IMR-90 (cell line): ENCODE measurements around the gene PKD2L1. TPM values are rescaled to one million over a fixed set of nuclear protein-coding genes. Genes with fewer than 3 reads are reported as not detected.

ENCODE experiments used
- ATAC-seq: fragments of 200-7000 bp; cut with Tn5 transposase; 2 replicates; pipeline ENCODE4 v1.9.1; 2020; ENCODE audit warnings: low read depth, mild to moderate bottlenecking, moderate library complexity
- BruUV-seq: library from RNA; stranded (reverse); fragments of 400-500 nt; replicated peaks from 2 replicates; lab custom pipeline; 2021; lab: Mats Ljungman, UMichigan
- CTCF ChIA-PET: fragments of 300-600 bp; formaldehyde crosslinking; extraction: SDS; loops from one replicate; lab custom pipeline; 2021; ENCODE audit warnings: antibody characterized with exemption; lab: Yijun Ruan, JAX
- POLR2A ChIA-PET: fragments of 300-600 bp; sonication (Branson Sonifier 250); formaldehyde crosslinking; loops from one replicate; lab custom pipeline; 2022; ENCODE audit warnings: antibody characterized with exemption; ENCODE audit not compliant: unreplicated experiment; lab: Charles Lee
- DNase-seq: peaks from one replicate; pipeline ENCODE4 v3.0.0; 2013
- H2AFZ ChIP-seq: replicated peaks from 2 replicates; pipeline ENCODE3; 2013; ENCODE audit warnings: low read length, mild to moderate bottlenecking; ENCODE audit not compliant: poor library complexity
- H2AK5ac ChIP-seq: 2 replicates; pipeline ENCODE4 v1.6.1; 2013; ENCODE audit warnings: low read depth, low read length, inconsistent platforms
- H2AK9ac ChIP-seq: replicated peaks from 2 replicates; pipeline ENCODE3; 2013; ENCODE audit warnings: mild to moderate bottlenecking, low read depth, low read length, moderate library complexity; ENCODE audit not compliant: poor library complexity
- H2BK120ac ChIP-seq: 2 replicates; pipeline ENCODE4 v1.6.1; 2013; ENCODE audit warnings: low read depth, low read length, inconsistent platforms
- H2BK15ac ChIP-seq: 3 replicates; pipeline ENCODE4 v1.6.1; 2013; ENCODE audit warnings: low read depth, low read length, inconsistent platforms
- H2BK20ac ChIP-seq: 2 replicates; pipeline ENCODE4 v1.6.1; 2013; ENCODE audit warnings: low read depth, mild to moderate bottlenecking, inconsistent platforms, low read length, moderate library complexity
- H2BK5ac ChIP-seq: 2 replicates; pipeline ENCODE4 v1.6.1; 2013; ENCODE audit warnings: mild to moderate bottlenecking, low read depth, low read length, inconsistent platforms; ENCODE audit not compliant: poor library complexity, severe bottlenecking
- H3K14ac ChIP-seq: replicated peaks from 2 replicates; pipeline ENCODE4 v1.6.1; 2013; ENCODE audit warnings: low read depth, low read length, inconsistent platforms
- H3K18ac ChIP-seq: 2 replicates; pipeline ENCODE4 v1.6.1; 2013; ENCODE audit warnings: low read depth, low read length, control low read depth
- H3K23ac ChIP-seq: 2 replicates; pipeline ENCODE4 v1.6.1; 2013; ENCODE audit warnings: low read depth, low read length, inconsistent platforms
- H3K27ac ChIP-seq: 2 replicates; pipeline ENCODE4 v1.5.1; 2013; ENCODE audit warnings: mild to moderate bottlenecking, control low read depth, low read length; ENCODE audit not compliant: insufficient read depth
- H3K27me3 ChIP-seq: 2 replicates; pipeline ENCODE4 v1.6.1; 2013; ENCODE audit warnings: low read length; ENCODE audit not compliant: control insufficient read depth, insufficient read depth
- H3K36me3 ChIP-seq: 2 replicates; pipeline ENCODE4 v1.6.1; 2013; ENCODE audit warnings: low read length, mixed read lengths; ENCODE audit not compliant: control insufficient read depth, insufficient read depth
- H3K4ac ChIP-seq: 2 replicates; pipeline ENCODE4 v1.6.1; 2013; ENCODE audit warnings: low read depth, low read length, inconsistent platforms
- H3K4me1 ChIP-seq: 2 replicates; pipeline ENCODE4 v1.6.1; 2013; ENCODE audit warnings: low read length, mixed read lengths; ENCODE audit not compliant: control insufficient read depth, insufficient read depth
- H3K4me2 ChIP-seq: 2 replicates; pipeline ENCODE4 v1.6.1; 2013; ENCODE audit warnings: low read depth, mild to moderate bottlenecking, control low read depth, low read length, moderate library complexity
- H3K4me3 ChIP-seq: 2 replicates; pipeline ENCODE4 v1.5.1; 2013; ENCODE audit warnings: low read depth, mild to moderate bottlenecking, control low read depth, low read length, moderate library complexity; ENCODE audit not compliant: insufficient read depth
- H3K56ac ChIP-seq: 2 replicates; pipeline ENCODE4 v1.6.1; 2013; ENCODE audit warnings: low read length, inconsistent platforms; ENCODE audit not compliant: insufficient read depth; ENCODE audit errors: extremely low read depth
- H3K79me1 ChIP-seq, 2 experiments: 2 replicates each; pipeline ENCODE4 v1.6.1; 2013; ENCODE audit warnings: low read length in 2 of 2, inconsistent platforms in 1 of 2, low read depth in 1 of 2
- H3K9ac ChIP-seq: 2 replicates; pipeline ENCODE4 v1.6.1; 2013; ENCODE audit warnings: low read depth, low read length, control low read depth
- H3K9me1 ChIP-seq: 2 replicates; pipeline ENCODE4 v1.6.1; 2013; ENCODE audit warnings: low read length, inconsistent platforms; ENCODE audit not compliant: insufficient read depth
- H3K9me3 ChIP-seq: 2 replicates; pipeline ENCODE4 v1.6.1; 2013; ENCODE audit warnings: low read length; ENCODE audit not compliant: control insufficient read depth, insufficient read depth
- H4K20me1 ChIP-seq: 2 replicates; pipeline ENCODE4 v1.6.1; 2013; ENCODE audit warnings: low read length, inconsistent platforms; ENCODE audit not compliant: insufficient read depth
- H4K5ac ChIP-seq: 2 replicates; pipeline ENCODE4 v1.6.1; 2013; ENCODE audit warnings: mild to moderate bottlenecking, low read depth, low read length, control low read depth
- H4K8ac ChIP-seq, 2 experiments: 2 replicates each; pipeline ENCODE4 v1.6.1; 2013; ENCODE audit warnings: low read depth in 2 of 2, low read length in 2 of 2, control low read depth in 1 of 2, inconsistent platforms in 1 of 2
- H4K91ac ChIP-seq: 2 replicates; pipeline ENCODE4 v1.6.1; 2013; ENCODE audit warnings: low read depth, low read length, inconsistent platforms; ENCODE audit not compliant: insufficient read depth
- BHLHE40 ChIP-seq: fragments of 150-350 bp; IDR thresholded peaks from 2 replicates; pipeline ENCODE4 v1.6.1; 2016; ENCODE audit warnings: mild to moderate bottlenecking, low read depth, low read length
- CEBPB ChIP-seq: IDR thresholded peaks from 2 replicates; pipeline ENCODE4 v1.6.1; 2012; ENCODE audit warnings: low read depth, low read length, improper control_type of control experiment
- FOS ChIP-seq: fragments of 150-350 bp; IDR thresholded peaks from 2 replicates; pipeline ENCODE4 v1.6.1; 2016; ENCODE audit warnings: low read depth, low read length
- MAFK ChIP-seq: IDR thresholded peaks from 2 replicates; pipeline ENCODE4 v1.6.1; 2012; ENCODE audit warnings: low read depth, low read length, improper control_type of control experiment
- MAZ ChIP-seq: IDR thresholded peaks from 2 replicates; pipeline ENCODE4 v1.6.1; 2012; ENCODE audit warnings: low read depth, mild to moderate bottlenecking, low read length, improper control_type of control experiment, moderate library complexity, borderline replicate concordance
- NFE2L2 ChIP-seq: fragments of 150-350 bp; IDR thresholded peaks from 2 replicates; pipeline ENCODE4 v1.6.1; 2016; ENCODE audit warnings: low read depth, mild to moderate bottlenecking, low read length
- POLR2A ChIP-seq: IDR thresholded peaks from 2 replicates; pipeline ENCODE4 v1.6.1; 2012; ENCODE audit warnings: mild to moderate bottlenecking, low read depth, low read length
- RAD21 ChIP-seq: IDR thresholded peaks from 2 replicates; pipeline ENCODE4 v1.6.1; 2012; ENCODE audit warnings: low read length, improper control_type of control experiment
- RCOR1 ChIP-seq: IDR thresholded peaks from 2 replicates; pipeline ENCODE4 v1.6.1; 2012; ENCODE audit warnings: mild to moderate bottlenecking, low read length, improper control_type of control experiment; ENCODE audit not compliant: insufficient replicate concordance
- RFX5 ChIP-seq: IDR thresholded peaks from 2 replicates; pipeline ENCODE4 v1.8.0; 2012; ENCODE audit warnings: low read depth, mild to moderate bottlenecking, low read length, moderate library complexity
- SMC3 ChIP-seq: fragments of 150-350 bp; IDR thresholded peaks from 2 replicates; pipeline ENCODE4 v1.6.1; 2016; ENCODE audit warnings: low read depth, mild to moderate bottlenecking, antibody characterized with exemption, low read length, moderate library complexity
- WGBS, 2 experiments: methylation state at CpG; one replicate each; pipeline versions ENCODE4 v1.1.5 to v1.1.7; 2013; ENCODE audit warnings: missing lambda C conversion rate in 2 of 2; ENCODE audit not compliant: insufficient read length in 1 of 2; ENCODE audit errors: extremely low coverage in 2 of 2; 5-methylcytosine and 5-hydroxymethylcytosine counted together
- dilution Hi-C: fragments of 300-500 bp; cut with HindIII; formaldehyde crosslinking; loops from one replicate; pipeline ENCODE4 v1.14.3; 2018; ENCODE audit warnings: low sequenced_read_pairs; ENCODE audit not compliant: unreplicated experiment
- in situ Hi-C: fragments of 300-500 bp; cut with MboI; formaldehyde crosslinking; loops from 3 replicates; pipeline ENCODE4 v1.14.3; 2019; ENCODE audit warnings: low sequenced_read_pairs, inconsistent platforms, mixed read lengths
- intact Hi-C: fragments of 100-400 bp; cut with micrococcal nuclease; formaldehyde crosslinking; loops from 2 replicates; pipeline ENCODE4 v1.10.0; 2022
- polyA plus RNA-seq, 3 experiments: library from polyadenylated mRNA; depleted of rRNA; stranded (reverse); fragments of >200 nt; gene quantifications; 2 replicates each; pipeline ENCODE4 v1.2.3, GENCODE V29; 2012; ENCODE audit warnings: low replicate concordance in 1 of 3
- total RNA-seq: library from RNA; depleted of rRNA; stranded (reverse); fragments of >200 nt; gene quantifications from 2 replicates; pipeline ENCODE4 v1.2.3, GENCODE V29; 2012
- TF ChIP-seq, protein P1 (sequence below): fragments of 150-350 bp; IDR thresholded peaks from 2 replicates; pipeline ENCODE4 v1.6.1; 2016; ENCODE audit warnings: low read depth, mild to moderate bottlenecking, low read length, moderate library complexity, borderline replicate concordance
- TF ChIP-seq, protein P2 (sequence below): conservative IDR thresholded peaks from 2 replicates; pipeline ENCODE4 v1.5.1; 2012; ENCODE audit warnings: mild to moderate bottlenecking, low read depth, low read length, improper control_type of control experiment

The PKD2L1 gene
- total and polyA plus RNA-seq, 2 of the 4 experiments (the other 2 are of a cell fraction) = not detected

DNA sequence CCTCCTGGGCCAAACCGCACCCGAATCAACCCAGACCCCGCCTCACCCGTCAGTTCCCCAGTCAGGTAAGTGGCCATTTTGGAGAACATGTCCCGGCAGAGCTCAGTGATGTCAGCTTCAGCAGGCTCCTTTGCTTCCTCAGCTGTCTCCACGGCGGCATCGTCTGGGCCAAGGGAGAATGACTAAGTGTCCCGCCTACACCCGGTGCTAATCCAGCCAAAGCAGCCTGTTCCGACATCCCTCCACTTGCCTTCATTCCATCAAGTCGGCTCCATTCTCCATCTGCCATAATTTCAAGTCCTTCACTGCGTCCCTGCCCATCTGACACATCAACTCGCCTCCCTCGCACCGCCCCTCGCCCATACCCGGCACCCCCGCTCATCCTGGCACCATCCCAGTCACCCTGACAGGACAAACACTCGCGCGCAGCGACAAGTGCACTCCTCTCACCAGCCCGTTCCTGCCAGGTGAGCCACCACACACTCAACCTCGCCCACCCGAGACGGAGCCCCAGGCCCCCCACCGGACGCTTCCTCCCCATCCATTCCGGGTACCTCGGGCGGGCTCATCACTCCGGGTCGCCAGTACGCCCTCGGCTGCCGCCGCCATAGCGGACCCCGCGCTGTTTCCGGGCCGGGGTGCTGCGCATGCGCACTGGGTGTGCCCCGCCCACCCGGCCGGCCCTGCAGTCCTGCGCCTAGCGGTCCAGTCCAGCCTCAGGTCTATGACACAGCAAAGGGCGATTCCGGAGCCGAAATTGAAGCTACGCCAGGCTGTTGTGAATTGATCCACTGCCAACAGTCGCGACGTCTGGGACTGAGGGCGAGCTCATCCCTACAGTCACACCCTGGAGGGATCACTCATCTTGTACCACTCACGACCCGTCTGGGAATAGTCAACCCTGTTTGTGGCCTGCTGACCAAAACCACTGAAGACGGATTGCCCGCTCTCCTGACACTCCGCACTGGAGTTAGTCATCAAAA, 43.7 kb downstream of the PKD2L1 start, which contains the start of gene BLOC1S2:
BLOC1S2 (minus strand) TSS at position 630 of the 983 bp plus-strand sequence; CDS start at position 609, 21 bp downstream.
- peak within 1 kb of the TSS; percentile 96 for H3K4me2 ChIP-seq
- H3K14ac ChIP-seq = peak within 1 kb of the TSS; percentile 99
- peak within 1 kb of the TSS; percentile 93 for H2AK5ac ChIP-seq
- H2BK15ac ChIP-seq = peak within 1 kb of the TSS; percentile 76; the same call in 1 of the 3 replicates
- 3% methylated on average over 21 of the region's 63 CpGs; no CpG with 5 or more reads in 1 of the 2 experiments for WGBS, 2 experiments
- peak within 1 kb of the TSS; percentile 98 for H2AFZ ChIP-seq
- H2BK120ac ChIP-seq = peak within 1 kb of the TSS; percentile 83
- peak within 1 kb of the TSS; percentile 86 for H3K27ac ChIP-seq
- peaks cover 10 to 45% of the 10 kb centered on the region in 2 experiments for H3K79me1 ChIP-seq
- H4K91ac ChIP-seq = peak within 1 kb of the TSS; percentile 95
- peaks cover 4% of the 10 kb centered on the region; the same call in 1 of the 2 replicates for H3K36me3 ChIP-seq
- H3K4me1 ChIP-seq = peaks cover 3% of the 10 kb centered on the region
- H2AK9ac ChIP-seq = peak within 1 kb of the TSS; percentile 99
- peaks cover 13% of the 10 kb centered on the region; the same call in 1 of the 2 replicates for H4K20me1 ChIP-seq
- H3K4me3 ChIP-seq = peak within 1 kb of the TSS; percentile 64
- peak within 1 kb of the TSS; percentile 99 for H4K5ac ChIP-seq
- H2BK20ac ChIP-seq = peak within 1 kb of the TSS; percentile 12
- intact Hi-C loops (no loop called here), in situ Hi-C loops (no loop called here), dilution Hi-C loops (no loop called here)
- peak within 1 kb of the TSS; percentile 93 for H2BK5ac ChIP-seq
- H3K9me1 ChIP-seq = peaks cover 9% of the 10 kb centered on the region; the same call in 1 of the 2 replicates
- H3K56ac ChIP-seq = peak within 1 kb of the TSS; percentile 92
- peak; percentile 92 for DNase-seq
- peak; percentile 97 for ATAC-seq
- peaks cover 7% of the 10 kb centered on the region for H3K27me3 ChIP-seq
- POLR2A ChIA-PET = interaction anchor here (0.6 kb wide), 1 partner anchor 15 kb away, joined by 3 read pairs; no protein-coding TSS in a partner anchor
- H4K8ac ChIP-seq = peak within 1 kb of the TSS; percentile 76 to 100
- BruUV-seq = no TSS peak
- CTCF ChIA-PET = interaction anchor here (0.7 to 1.3 kb wide), 2 partner anchors 17 to 93 kb away, joined by 3 read pairs; no protein-coding TSS in a partner anchor
- peak within 1 kb of the TSS; percentile 94 for H3K18ac ChIP-seq
- H3K9ac ChIP-seq = peak within 1 kb of the TSS; percentile 76
- H3K9me3 ChIP-seq = no peaks in the 10 kb centered on the region
- H3K23ac ChIP-seq = peak within 1 kb of the TSS; percentile 97
- peak within 1 kb of the TSS; percentile 96 for H3K4ac ChIP-seq
- TF ChIP-seq, protein P1, sequence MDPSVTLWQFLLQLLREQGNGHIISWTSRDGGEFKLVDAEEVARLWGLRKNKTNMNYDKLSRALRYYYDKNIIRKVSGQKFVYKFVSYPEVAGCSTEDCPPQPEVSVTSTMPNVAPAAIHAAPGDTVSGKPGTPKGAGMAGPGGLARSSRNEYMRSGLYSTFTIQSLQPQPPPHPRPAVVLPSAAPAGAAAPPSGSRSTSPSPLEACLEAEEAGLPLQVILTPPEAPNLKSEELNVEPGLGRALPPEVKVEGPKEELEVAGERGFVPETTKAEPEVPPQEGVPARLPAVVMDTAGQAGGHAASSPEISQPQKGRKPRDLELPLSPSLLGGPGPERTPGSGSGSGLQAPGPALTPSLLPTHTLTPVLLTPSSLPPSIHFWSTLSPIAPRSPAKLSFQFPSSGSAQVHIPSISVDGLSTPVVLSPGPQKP = no peak
- no peak for TF ChIP-seq RCOR1
- peak; percentile 40; the same call in 1 of the 2 replicates for TF ChIP-seq MAFK
- TF ChIP-seq NFE2L2 = peak; percentile 66
- TF ChIP-seq RAD21 = no peak
- TF ChIP-seq, protein P2, sequence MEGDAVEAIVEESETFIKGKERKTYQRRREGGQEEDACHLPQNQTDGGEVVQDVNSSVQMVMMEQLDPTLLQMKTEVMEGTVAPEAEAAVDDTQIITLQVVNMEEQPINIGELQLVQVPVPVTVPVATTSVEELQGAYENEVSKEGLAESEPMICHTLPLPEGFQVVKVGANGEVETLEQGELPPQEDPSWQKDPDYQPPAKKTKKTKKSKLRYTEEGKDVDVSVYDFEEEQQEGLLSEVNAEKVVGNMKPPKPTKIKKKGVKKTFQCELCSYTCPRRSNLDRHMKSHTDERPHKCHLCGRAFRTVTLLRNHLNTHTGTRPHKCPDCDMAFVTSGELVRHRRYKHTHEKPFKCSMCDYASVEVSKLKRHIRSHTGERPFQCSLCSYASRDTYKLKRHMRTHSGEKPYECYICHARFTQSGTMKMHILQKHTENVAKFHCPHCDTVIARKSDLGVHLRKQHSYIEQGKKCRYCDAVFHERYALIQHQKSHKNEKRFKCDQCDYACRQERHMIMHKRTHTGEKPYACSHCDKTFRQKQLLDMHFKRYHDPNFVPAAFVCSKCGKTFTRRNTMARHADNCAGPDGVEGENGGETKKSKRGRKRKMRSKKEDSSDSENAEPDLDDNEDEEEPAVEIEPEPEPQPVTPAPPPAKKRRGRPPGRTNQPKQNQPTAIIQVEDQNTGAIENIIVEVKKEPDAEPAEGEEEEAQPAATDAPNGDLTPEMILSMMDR = no peak
- no peak for TF ChIP-seq RFX5
- TF ChIP-seq POLR2A = peak; percentile 96
- TF ChIP-seq BHLHE40 = 0 out of 2 replicates have a peak, but pooled peaks have one; percentile 1
- TF ChIP-seq SMC3 = no peak
- TF ChIP-seq FOS = peak; percentile 64
- TF ChIP-seq CEBPB = no peak
- peak; percentile 27; the same call in 1 of the 2 replicates for TF ChIP-seq MAZ
